GF-D8 (cell line): Measurements from ENCODE around the gene ARHGAP21.
A peak's percentile ranks its signal among the peaks of the same experiment; 100 is the strongest.

ENCODE experiments used
- DNase-seq: peaks from one replicate; lab custom pipeline; 2025; lab: John Stamatoyannopoulos, UW

The ARHGAP21 gene

DNA sequence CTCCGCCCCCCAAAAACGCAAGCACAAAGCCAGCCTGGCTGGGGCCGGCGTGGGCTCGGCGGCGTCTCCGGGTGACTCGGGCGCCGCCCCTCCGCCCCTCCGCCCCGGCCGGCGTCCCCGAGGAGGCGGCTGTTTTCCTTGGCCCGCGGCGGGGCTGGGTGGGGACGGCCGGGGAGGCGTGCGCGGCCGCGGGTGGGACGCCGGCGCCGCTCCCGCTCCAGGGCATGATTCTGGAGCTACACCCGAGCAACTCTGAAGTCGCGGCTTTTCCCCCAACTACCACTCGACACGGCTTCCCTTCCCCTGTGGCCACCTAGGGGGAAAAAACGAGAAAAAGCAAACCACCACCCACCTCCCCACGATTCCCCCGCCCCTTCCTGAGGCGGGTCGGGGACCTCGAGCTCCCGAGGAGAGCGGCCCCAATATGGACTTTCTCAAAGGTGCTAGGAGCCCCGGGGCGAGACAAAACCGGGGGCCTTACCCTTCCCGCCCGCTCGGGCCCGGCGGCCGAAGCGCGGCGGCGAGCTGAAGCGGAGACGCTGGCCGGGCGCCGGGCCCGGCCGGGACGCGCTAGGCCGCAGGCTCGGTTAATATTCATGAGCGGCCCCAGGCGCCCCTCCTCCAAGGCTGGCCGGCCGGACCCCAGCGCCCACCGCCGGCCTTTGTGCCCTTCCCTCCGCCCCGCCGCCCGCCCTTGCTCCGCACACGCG, 856 bp downstream of the ARHGAP21 start:
- DNase-seq = peak; percentile 23

DNA sequence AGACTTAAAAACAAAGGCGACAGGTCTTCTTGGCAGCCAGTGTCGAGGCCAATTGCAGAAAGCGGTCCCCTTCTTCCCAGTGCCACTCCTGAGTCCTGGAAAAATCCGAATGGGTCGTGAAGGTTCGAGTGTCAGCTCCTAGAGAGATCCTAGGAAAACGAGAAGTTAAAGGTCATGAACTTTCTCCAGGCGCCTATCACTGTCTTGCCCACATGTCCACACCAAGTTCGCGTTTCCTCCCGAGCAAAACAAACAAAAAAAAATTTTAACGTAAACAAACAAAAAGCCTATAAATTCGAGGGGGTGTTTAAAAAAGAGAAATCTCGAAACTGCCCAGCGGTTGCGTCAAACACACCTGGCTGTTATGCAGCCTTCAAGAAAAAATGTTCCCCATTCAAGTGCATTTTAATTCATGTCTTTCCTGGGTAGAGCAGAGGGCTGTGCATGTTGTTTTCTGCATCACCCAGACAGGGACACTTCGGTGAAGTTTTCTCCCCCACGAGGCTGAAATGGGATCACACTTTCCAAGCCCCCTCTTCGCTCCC, 1.5 kb downstream of the ARHGAP21 start:
- DNase-seq = peak; percentile 20

DNA sequence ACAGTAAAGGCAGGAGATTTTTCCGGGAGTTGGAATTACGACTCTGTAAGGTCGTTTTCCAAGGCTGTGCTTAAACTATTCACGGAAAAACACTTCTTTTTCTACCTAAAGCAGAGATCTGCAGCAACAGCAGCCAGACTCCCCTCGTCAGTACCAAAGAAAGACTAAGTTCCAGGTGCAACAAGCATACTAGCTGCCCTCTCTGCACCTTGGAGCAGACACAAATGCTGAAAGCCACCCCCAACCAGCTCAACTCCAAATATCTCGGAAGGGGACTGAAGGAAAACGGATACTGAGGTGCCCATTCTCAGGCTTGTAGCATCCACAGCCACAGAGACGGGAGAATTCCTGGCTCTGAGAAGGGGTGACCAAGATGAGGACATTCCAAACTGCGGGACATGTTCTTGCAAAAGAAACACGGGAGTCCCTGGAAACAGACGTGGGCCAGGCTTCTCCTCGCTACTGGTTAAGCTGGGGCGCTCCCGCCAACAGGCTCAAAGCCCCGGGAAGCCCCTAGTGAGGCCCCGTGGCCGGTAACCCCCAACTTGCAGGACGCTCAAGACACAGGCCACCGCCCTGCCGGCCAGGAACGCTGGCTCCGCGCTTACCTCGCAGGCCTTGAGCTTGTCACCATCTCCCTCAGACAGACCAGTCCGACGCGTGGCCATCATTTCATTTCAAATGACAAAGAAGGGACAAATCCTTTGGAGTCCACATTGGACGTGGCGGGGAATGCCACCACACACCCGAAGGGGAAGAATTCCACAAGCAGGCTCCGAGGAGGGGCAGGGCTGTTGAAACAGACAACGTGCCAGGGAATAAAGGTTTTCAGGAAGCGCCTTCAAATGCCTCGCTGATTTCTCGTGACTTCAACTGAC, 2.2 kb downstream of the ARHGAP21 start:
- no peak for DNase-seq

DNA sequence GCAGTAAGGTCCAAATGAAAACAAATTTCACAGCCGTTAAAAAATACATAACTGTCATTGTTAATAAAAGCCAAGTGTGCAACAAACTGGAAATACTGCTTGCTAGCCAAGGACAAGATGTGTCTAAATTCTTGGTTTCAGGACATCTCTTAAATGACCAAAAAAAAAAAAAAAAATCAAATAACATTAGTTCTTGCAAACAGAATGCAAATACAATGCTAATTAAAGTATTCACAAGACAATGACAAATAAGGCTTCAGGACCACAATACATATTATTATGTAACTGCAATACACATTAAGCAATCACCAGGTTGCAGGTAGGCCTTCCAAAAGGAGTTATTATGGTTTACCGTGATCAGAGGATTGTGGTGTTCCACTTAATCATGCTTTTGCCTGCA, 3.6 kb downstream of the ARHGAP21 start:
- DNase-seq = no peak

DNA sequence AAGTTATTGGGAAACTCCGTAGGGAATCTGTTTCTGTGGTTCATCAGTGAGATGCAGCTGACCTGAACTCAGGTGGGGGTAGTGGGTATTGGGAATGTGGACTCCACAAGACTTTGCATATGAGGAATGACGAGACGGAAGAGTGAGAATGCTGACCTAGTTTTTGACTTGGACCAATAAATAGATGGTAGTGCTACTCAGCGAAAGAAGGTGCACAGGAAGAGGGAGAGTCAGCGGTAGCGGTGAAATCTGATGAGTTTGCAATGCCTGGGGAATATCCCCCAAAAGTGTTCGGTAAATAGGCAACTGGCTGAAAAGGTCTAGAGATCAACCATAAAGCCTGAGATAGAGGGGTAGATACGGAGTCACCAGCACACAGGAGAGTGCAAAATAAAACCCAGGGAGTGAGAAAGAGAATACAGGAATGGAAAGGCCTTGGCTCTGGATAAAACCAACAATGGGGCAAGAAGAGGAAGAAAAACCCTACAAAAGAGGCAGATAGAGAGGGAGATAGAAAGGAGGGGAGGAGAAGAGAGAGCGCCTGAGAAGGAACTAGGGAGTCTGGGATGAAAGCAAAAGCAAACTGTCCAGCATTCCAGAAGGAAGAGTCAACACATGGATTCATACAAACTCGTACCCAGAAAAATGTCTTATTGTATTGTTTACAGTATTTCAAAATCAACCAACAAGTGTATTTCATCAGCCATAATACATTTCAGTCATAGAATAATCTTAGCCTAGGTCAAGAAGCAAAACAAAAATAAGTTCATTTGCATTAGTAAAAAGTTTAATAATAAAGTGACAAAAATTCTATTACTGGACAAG, 5.4 kb downstream of the ARHGAP21 start:
- DNase-seq = no peak

DNA sequence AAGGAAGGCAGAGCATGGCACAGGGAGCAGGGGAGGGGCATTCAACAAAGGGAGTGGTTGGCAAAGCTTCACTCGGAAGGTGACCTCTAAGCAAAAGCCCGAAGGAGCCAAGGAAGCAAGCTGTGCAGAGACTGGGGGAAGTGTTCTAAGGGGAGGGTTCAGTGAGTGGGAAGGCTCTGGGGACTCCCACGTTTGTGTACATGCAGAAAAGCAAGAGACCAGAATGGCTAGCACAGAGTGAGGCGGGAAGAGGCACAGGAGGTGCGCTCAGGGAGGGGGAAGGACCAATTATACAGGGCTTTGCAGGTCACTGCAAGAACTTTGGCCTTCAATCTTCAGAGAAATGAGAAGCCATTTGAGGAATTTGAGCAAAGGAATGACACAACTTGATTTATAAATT, 7.4 kb downstream of the ARHGAP21 start:
- no peak for DNase-seq

DNA sequence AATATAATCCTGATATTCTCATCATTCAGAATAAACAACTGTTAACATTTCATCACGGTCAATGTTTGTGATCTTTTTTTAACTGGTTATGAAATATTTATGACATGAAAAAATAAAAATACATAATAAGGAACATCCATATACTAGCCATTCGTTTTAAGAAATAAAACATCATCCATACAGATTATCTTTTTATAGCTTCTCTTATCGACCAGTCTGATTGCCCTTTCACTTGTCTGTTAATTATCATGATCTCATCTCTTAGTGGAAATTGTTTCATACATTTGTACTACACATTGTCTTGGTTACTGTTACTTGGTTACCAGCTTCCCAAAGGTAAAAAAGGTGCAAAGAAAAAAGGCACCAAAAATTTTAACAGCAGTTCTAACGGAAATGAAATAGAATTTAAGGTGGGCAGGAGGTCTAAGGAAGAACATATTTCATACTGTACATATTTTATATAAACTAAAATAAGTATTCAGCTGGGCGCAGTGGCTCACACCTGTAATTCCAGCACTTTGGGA, 8.4 kb downstream of the ARHGAP21 start:
- DNase-seq = no peak

DNA sequence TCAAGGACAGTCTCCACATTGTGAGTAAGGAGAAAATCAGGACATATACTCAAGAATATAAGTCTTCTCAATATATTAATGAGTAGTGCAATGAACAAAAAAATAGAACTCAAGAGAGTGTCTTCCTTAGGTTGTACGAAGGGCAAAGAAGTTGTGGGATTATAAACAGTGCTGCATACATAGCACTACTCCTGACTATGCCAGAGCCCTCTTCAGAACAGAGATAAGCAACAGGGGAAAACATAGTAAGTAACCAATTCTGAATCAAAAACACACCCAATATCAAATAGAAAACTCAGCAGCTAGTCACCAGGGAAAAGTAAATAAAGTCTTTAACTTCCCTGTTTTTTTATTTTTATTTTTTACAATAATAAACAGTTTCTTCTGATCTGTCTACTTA, 10.6 kb downstream of the ARHGAP21 start:
- DNase-seq = no peak

DNA sequence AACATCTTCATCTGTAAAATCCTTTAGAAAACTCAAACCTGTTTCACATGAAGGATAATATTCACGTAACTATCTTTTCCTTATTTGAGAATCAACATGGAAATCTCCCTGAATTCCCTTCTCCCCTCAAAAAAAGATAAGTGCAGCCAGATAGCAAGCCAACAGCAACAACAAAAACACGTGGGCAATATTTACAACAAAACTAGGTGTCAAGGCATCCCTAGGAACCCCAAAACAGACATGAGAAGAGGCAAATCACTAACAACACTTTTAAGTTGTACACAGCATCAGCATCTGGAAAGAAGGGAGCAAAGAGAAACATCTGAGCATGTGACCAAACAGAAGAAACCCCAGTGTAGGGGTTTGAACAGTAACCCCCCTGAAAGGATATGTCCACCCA, 12.2 kb downstream of the ARHGAP21 start:
- DNase-seq = no peak

DNA sequence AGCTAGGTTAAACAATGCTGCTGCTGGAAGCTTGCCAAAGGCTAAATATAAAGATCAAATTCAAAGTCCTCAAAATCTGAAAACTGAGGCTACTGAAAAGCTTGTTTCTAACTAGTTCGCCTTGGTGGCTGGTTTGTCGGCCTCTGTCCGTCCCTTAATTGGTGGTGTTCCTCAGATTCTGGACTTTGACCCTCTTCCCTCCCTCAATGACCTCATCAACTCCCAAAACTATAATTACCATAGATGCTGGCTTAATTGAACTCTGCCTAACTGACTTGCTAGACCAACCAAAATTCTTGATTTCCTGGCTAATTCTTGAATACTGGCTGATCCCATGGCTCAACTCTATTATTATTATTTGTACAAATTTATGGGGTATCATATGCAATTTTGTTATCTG, 15.6 kb downstream of the ARHGAP21 start:
- DNase-seq = no peak

DNA sequence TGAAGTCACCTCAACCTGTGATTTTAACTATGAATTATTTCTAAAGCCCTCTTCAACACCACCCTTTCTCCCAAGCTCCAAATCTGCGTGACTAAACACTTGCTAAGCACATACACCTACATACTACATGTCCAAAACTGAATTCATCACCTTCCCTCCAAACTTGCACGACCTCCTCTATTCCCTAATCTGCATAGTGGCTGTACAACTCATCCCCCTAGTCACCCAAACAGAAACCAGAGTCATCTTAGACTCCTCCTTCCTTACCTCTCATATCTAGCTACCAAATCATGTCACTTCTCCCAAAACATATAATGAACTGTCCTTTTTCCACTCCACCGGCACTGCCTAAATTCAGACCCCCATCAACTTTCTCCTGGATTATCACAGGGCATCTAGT, 16.2 kb downstream of the ARHGAP21 start:
- no peak for DNase-seq

DNA sequence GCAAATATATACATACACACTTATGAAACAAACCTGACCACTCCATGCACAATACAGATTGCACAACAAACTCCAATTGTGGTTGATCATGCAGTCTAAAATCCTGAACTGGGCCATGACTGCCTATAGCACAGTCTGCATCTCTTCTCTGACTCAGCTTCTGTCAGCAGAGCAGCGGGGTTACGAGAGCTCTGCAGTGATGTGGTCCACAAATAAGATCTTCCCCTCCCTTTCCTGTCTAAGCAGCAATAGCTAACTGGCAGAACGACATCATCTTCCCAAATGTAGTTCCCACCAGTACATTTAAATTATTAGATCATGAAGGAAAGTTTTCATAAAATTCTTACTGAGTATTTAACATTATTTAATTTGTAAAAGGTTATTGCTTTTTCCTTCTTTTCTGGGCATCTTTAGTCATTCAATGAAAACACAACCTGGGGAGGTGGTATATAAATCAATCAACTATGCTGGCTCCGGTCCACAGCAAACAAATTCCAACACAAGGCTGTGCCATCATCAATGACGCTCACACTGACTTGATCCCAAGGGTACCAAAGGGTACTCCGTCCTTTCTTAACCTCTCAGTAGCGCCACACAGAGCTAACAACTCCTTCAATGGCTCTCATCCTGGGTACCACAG, 17.1 kb downstream of the ARHGAP21 start:
- DNase-seq = peak; percentile 54

DNA sequence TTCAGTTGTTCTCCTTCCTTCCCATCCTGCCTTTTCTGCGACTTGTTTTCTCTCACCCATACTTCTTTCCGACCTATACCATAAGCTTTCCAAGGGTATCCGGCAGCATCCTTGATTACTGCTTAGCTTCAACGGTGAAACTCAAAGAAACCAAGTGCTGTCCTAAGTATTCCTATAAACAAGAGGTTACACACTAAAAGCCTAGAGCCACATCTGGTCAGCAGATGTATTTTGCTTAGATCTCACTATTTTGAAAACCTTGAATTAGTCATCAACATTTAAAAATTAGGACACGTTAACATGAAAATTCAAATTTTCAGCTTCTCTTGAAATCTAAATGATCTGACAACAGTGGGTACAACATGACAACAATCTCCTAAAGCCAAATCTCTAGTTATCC, 20.0 kb downstream of the ARHGAP21 start:
- no peak for DNase-seq

DNA sequence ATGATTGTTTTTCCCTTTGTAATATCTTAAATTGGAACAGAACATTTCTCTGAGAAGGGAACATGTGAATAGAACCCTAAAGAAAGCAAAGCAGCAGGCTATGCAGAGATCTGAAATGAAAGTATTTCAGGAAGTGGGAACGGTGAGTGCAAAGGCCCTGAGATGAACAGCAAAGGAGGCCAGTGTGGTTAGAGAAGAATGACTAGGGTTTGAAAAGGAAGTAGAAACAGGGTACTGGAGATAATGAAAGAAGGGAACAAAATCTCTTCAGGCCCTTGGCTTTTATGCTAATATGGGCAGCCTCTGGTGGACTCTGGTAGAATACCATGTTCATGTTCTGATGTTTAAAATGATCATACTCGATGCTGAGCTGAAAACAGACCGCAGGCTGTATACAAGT, 22.2 kb downstream of the ARHGAP21 start:
- no peak for DNase-seq

DNA sequence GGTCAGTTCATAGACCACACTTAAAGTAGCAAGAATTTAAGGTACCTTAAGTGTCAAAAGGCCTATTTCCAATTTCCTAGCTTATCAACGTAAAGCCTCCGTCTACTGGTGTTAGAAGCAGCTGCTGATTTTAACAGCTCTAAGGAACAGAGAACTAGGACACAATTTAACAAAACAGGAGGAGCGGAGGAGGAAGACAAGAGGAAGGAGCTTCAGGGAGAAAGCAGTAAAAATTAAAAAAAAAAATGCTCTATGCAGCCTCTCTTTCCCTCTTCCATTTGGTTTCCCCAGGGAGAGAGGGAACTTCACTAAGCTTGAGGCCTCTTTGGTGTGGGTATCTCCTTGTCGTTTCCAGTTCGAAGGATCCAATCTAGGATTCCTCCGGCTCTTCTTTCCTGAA, 22.7 kb downstream of the ARHGAP21 start:
- no peak for DNase-seq

DNA sequence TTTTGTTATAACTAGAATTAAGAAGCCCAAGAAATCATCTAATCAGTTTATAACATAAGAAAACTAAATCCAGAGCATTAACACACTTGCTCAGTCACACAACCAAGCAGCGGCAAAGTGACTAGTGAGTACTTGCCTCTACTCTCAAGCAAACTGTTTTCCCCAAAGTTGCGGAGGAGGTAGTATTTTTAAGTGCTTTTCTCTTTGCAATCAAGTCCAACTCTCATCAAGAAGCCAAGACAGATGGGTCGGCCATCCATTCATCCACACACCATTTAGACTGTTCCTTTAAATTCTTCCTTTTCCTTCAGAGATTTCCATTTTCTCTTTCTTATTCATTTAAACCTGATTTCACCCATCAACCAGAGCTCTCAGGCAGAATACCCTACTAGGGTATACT, 25.4 kb downstream of the ARHGAP21 start:
- DNase-seq = no peak

DNA sequence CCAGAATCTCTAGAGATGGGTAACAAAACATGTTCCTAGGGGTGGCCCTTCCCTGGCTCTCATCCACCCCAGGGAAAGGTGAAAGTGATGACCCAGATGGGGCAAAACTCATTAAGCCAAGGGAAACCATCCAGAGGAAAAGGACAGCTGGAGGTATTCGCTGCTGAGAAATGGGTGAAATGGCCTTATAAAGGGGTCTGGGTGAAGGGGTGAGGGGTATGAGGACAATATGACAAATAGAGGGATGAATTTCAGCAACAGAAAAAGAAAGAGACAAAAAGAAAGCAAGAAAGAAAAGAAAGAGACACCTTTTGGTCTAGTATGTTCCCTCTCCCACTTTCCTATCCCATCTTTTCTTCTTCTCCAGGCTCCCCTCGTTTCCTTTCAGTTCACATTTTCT, 26.6 kb downstream of the ARHGAP21 start:
- DNase-seq = no peak

DNA sequence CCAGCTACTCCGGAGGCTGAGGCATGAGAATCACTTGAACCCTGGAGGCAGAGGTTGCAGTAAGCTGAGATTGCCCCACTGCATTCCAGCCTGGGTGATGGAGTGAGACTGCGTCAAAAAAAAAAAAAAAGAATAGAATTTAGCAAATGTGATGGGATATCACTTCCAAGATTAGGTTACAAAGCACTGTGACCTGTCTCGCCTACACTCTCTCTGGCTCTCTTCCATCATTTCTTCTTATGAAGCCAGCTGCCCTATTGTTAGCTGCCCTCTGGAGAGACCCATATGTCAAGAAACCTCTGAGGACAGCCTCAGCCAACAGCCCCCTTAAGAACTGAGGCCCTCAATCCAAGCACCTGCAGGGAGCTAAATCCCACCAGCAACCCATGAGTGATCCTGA, 28.2 kb downstream of the ARHGAP21 start:
- DNase-seq = no peak

DNA sequence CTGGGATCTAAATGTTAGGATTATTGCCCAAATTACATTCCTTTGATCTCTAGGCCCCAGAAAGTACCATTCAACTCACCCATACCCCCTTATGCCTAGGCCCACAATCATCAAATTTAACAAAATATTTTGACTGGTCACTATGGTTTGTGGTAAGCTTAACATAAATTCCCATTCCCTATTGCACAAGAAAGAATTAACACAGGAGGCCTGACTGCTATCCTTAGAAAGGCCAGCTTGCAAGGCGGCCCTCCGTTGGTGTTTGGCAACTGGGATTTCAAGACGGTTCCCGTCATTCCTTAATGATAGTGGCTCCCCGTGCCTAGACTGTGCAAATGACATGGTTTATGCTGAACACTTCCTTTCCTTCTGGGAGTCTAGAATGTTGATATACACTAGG, 29.6 kb downstream of the ARHGAP21 start:
- no peak for DNase-seq

DNA sequence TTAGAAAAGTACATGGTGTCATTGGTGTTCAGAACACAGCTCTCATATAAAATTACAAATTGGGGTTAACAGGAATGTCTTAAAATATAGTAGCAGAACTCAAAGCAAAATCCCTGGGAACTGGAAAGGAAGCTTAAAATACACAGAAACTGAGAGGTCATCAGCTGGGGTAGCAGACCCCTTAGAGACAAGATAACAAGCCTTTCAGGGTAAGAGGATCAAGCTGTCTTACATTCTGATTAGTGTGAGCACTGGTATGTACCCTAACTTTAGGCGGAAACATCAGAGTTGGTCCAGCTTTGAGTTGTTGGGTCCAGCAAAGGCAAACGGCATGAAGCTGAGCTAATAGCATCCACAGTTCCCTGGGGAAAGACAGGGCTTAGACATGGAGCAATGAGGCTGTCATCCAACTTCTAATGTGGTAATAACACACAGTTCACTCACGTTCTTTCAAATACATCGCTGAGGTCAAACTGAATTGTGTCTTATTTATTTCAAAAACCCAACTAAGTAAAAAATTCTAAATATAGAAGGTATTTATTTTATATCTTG, 32.6 kb downstream of the ARHGAP21 start:
- DNase-seq = no peak

DNA sequence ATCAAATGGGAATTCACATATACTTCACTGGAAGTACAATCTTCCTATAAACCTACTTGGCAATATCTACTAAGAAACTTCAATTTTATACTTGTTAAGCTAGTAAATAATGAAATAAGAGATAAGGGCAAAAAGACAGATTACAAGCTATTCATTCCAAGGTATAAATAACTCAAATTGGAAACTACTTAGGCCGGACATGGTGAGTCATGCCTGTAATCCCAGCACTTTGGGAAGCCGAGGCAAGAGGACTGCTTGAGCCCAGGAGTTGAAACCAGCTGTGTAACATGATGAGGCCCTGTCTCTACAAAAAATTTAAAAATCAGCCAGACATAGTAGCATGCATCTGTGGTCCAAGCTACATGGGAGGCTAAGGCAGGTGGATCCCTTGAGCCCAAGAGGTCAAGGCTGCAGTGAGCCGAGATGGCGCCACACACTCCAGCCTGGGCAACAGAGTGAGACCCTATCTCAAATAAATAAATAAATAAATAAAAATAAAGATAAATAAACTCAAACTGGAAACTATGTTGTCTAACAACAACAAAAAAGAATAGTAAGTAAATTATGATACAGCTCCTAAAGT, 37.6 kb downstream of the ARHGAP21 start:
- no peak for DNase-seq
